Stomach (tissue), 4 donors: Measurements from ENCODE around the gene SEPTIN2.

Experiments used
- EP300 ChIP-seq: sonication (generic); formaldehyde crosslinking; IDR thresholded peaks from one replicate; pipeline ENCODE4 v1.6.1; 2017; ENCODE audit warnings: antibody characterized with exemption
- TF ChIP-seq, protein P1 (sequence below), 7 experiments: fragments of 450-650 bp in 4 of 7; fragments of 200-600 bp in 3 of 7; sonication (generic) in 3 of 7; IDR thresholded peaks; one replicate each; pipeline ENCODE4 v1.5.1; 2016 to 2019; ENCODE audit warnings: antibody characterized with exemption in 7 of 7, control low read depth in 2 of 7, mild to moderate bottlenecking in 1 of 7

DNA sequence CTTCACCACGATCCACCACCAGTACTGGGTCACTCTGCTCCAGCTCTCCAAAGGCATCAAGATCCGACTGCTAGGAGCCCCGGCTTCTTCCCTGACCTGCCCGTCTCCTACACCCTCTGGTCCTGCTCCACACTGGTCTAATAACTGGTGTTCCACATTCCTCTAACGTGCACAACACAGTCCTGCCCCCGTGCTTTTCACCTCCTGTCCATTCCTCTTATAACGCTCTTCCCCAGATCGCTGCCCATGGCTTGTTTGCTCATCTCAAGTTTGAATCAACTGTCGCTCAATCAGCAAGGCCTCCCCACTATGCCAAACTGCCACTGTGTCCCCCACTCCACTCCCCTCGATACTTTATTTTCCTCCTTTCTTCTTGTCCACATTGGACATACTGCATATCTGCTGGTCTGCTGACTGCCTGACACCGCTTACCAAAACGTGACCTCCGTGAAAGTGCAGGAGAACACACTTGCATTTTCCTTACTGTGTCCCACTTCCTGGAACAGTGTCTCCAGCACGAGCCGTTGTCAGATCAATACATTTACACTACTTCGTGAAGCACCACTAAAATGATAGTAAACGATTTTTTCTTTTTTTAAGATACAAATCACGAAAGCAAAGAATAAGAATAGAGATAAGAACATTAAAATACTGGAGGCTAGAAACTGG is 6.8 kb upstream of the SEPTIN2 start:
- TF ChIP-seq EP300 = no peak
- TF ChIP-seq, protein P1, sequence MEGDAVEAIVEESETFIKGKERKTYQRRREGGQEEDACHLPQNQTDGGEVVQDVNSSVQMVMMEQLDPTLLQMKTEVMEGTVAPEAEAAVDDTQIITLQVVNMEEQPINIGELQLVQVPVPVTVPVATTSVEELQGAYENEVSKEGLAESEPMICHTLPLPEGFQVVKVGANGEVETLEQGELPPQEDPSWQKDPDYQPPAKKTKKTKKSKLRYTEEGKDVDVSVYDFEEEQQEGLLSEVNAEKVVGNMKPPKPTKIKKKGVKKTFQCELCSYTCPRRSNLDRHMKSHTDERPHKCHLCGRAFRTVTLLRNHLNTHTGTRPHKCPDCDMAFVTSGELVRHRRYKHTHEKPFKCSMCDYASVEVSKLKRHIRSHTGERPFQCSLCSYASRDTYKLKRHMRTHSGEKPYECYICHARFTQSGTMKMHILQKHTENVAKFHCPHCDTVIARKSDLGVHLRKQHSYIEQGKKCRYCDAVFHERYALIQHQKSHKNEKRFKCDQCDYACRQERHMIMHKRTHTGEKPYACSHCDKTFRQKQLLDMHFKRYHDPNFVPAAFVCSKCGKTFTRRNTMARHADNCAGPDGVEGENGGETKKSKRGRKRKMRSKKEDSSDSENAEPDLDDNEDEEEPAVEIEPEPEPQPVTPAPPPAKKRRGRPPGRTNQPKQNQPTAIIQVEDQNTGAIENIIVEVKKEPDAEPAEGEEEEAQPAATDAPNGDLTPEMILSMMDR (IDR thresholded peaks at IDR 0.05) = no peak
